ENCODE data around the gene TPGS1.
A peak's percentile ranks its signal among the peaks of the same experiment; 100 is the strongest.
"Not testable (repeated sequence)": the region's sequence is repeated elsewhere in the genome, so short reads cannot be mapped to it uniquely, and the experiment has no call there.

The TPGS1 gene

GRCh38 chr19:478236-478903, 28.9 kb upstream of the TPGS1 start:
- DNase-seq (ENCODE audit: low spot score): no peak

- DNase-seq (ENCODE audit: low spot score): no peak
These were observed 28.3 kb upstream of the TPGS1 start for GRCh38 chr19:478976-479375.

- no peak for DNase-seq (ENCODE audit: low spot score)
These were observed 27.1 kb upstream of the TPGS1 start for GRCh38 chr19:480016-480855.

- DNase-seq (ENCODE audit: low spot score): not testable (repeated sequence)
These were observed 26.2 kb upstream of the TPGS1 start for GRCh38 chr19:481100-481499.

- no peak for DNase-seq (ENCODE audit: low spot score)
These were observed 24.9 kb upstream of the TPGS1 start for GRCh38 chr19:482186-483041.

GRCh38 chr19:483332-484072, 23.8 kb upstream of the TPGS1 start:
- DNase-seq (ENCODE audit: low spot score): no peak

- no peak for DNase-seq (ENCODE audit: low spot score)
These were observed 22.8 kb upstream of the TPGS1 start for GRCh38 chr19:484494-484893.

- no peak for DNase-seq (ENCODE audit: low spot score)
These were observed 22.2 kb upstream of the TPGS1 start for GRCh38 chr19:485077-485476.

- no peak for DNase-seq (ENCODE audit: low spot score)
These were observed 21.6 kb upstream of the TPGS1 start for GRCh38 chr19:485583-486236.

- peak; percentile 95 for DNase-seq (ENCODE audit: low spot score)
These were observed 18.5 kb upstream of the TPGS1 start for GRCh38 chr19:488505-489417.

GRCh38 chr19:489418-490196, 17.7 kb upstream of the TPGS1 start:
- no peak for DNase-seq (ENCODE audit: low spot score)

GRCh38 chr19:491146-491741, 16.1 kb upstream of the TPGS1 start:
- no peak for DNase-seq (ENCODE audit: low spot score)

GRCh38 chr19:492091-492531, 15.2 kb upstream of the TPGS1 start:
- no peak for DNase-seq (ENCODE audit: low spot score)

- DNase-seq (ENCODE audit: low spot score): no peak
These were observed 13.7 kb upstream of the TPGS1 start for GRCh38 chr19:493391-494170.

GRCh38 chr19:494171-495080, 12.9 kb upstream of the TPGS1 start:
- no peak for DNase-seq (ENCODE audit: low spot score)

GRCh38 chr19:495081-495401, 12.3 kb upstream of the TPGS1 start:
- DNase-seq (ENCODE audit: low spot score): no peak

GRCh38 chr19:495402-496111, 11.7 kb upstream of the TPGS1 start:
- DNase-seq (ENCODE audit: low spot score): no peak
